Lung microvascular endothelial cell (primary cell): ENCODE data around the gene PLCG1. TPM values are rescaled to one million over a fixed set of nuclear protein-coding genes. Genes with fewer than 3 reads are reported as not detected.
A peak's percentile ranks its signal among the peaks of the same experiment; 100 is the strongest.
"Not testable (repeated sequence)": the region's sequence is repeated elsewhere in the genome, so short reads cannot be mapped to it uniquely, and the experiment has no call there.

Experiments
- DNase-seq, 2 donors: peaks; one replicate each; pipeline versions ENCODE4 v3.0.0 to v3.0.0-alpha.2; 2010; ENCODE audit warnings: low read depth in 2 of 2
- total RNA-seq: library from RNA; depleted of rRNA; stranded (reverse); fragments of >200 nt; gene quantifications from 2 replicates; pipeline ENCODE4 v1.2.1, GENCODE V29; 2014

PLCG1 gene
- 135 and 160 TPM in 2 replicates for total RNA-seq

- peak; percentile 87 to 93 for DNase-seq
Observed at GRCh38 chr20:41136680-41137613, at the start of gene PLCG1. Gene PLCG1, plus strand, starts transcription at chr20:41137543. Its CDS starts 99 bp downstream, at chr20:41137642.

- no peak for DNase-seq
Observed at GRCh38 chr20:41087777-41088176, 49.6 kb upstream of the PLCG1 start.

GRCh38 chr20:41089555-41089954 is 47.8 kb upstream of the PLCG1 start:
- no peak for DNase-seq

DNA sequence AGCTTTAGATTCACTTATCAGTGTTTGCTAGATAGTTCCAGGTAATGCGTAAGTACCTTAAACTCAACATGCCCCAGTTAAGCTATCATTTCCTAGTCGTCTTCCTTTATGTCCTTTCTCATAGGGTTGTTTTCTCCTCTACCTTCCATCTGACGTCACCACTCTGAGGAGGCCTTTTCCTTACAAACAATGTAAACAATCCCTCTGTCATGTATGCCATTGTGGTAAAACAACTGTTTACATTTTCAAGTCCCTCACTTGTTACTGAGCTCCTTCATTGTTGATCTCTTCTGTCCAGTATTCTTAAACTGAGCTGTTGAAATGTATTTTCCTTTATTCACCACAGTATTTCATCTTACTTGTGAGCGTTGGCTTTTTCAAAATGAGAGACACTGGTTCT is 45.4 kb upstream of the PLCG1 start:
- no peak for DNase-seq

- peak in 1 of 2 donors; percentile 43 for DNase-seq
Observed at GRCh38 chr20:41094353-41095055, 42.8 kb upstream of the PLCG1 start.

DNA sequence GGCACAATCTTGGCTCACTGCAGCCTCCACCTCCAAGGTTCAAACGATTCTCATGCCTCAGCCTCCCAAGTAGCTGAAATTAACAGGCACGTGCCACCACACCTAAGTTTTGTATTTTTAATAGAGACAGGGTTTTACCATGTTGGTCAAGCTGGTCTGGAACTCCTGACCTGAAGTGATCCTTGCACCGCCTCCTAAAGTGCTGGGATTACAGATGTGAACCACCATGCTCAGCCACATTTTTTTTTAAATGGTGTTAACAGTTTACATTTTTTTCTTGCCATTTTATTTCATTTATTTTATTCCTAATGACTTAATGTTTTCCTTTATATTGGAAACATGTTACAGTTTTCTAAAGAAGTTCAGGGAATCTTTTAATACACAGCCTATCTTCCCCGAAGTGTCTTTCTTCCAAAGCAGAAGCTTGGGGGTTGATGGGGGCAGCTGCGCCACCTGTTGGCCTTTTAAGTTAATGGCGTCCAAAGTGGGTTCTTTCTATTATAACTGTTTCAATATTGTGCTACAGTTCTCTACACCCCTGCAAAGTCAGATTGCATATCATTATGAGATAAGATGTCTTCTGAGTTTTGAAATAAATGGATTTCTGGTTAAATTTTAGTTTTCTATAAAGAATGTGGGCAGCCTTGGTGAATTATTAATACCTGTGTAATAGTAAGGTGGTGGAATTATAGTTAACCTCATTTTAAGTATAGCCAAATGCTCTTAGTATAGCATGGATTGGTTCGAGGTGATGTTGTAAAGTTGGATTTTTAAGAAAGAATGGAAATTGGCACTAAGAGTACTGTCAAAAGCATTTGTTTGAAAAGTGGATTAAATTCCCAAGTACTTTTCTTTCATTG is 42.0 kb upstream of the PLCG1 start:
- DNase-seq: peak; percentile 71 to 73

- no peak for DNase-seq
Observed at GRCh38 chr20:41098703-41099250, 38.6 kb upstream of the PLCG1 start.

DNA sequence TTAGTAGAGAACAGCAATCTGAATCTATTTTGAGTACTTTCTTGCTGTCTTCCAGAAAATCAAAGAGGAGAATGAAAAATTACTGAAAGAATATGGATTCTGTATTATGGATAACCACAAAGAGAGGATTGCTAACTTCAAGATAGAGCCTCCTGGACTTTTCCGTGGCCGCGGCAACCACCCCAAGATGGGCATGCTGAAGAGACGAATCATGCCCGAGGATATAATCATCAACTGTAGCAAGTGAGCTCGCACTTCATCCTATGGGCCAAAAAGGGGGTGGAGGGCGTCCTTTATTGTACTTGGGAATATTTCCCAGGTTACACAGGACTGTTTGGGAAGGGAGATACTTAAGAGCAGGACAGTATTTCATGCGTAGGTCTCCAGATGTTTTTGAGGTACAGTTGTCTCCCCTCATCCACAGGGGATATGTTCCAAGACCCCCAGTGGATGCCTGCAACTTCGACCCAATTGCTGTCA is 37.3 kb upstream of the PLCG1 start:
- no peak for DNase-seq

- DNase-seq: no peak
Observed at GRCh38 chr20:41101660-41102059, 35.7 kb upstream of the PLCG1 start.

DNA sequence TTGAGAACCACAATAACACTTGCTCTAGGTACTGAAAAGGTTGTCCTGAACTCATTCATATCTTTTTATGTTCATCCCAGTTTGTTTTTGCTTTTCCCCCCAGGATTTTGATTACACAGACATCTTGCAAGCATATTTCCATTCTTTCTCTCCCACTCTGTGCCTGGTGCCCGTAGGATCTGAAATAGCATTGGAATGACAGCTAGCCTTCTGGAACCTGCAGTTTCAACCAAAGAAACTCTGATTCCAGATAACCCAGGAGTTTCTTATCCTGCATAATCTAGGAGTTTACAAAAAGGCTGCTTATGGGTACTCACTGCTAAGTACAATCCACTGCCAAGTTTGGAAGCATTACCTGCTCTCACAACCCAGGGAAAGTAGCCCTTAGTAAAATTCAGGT is 28.8 kb upstream of the PLCG1 start:
- DNase-seq: no peak

DNA sequence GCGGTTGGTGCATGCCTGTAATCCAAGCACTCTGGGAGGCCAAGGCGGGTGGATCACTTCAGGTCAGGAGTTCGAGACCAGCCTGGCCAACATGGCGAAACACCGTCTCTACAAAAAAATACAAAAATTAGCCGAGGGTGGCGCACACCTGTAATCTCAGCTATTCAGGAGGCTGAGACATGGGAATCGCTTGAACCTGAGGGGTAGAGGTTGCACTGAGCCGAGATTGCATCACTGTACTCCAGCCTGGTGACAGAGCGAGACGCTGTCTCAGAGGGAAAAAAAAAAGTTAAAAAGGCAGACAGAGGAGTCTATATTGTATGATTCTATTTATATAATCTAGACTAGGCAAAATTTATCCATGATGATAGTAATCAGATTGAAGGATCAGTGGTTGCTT is 27.3 kb upstream of the PLCG1 start:
- DNase-seq: no peak

GRCh38 chr20:41110930-41111577 is 26.3 kb upstream of the PLCG1 start:
- no peak for DNase-seq

GRCh38 chr20:41111578-41111951 is 25.8 kb upstream of the PLCG1 start:
- DNase-seq: no peak

DNA sequence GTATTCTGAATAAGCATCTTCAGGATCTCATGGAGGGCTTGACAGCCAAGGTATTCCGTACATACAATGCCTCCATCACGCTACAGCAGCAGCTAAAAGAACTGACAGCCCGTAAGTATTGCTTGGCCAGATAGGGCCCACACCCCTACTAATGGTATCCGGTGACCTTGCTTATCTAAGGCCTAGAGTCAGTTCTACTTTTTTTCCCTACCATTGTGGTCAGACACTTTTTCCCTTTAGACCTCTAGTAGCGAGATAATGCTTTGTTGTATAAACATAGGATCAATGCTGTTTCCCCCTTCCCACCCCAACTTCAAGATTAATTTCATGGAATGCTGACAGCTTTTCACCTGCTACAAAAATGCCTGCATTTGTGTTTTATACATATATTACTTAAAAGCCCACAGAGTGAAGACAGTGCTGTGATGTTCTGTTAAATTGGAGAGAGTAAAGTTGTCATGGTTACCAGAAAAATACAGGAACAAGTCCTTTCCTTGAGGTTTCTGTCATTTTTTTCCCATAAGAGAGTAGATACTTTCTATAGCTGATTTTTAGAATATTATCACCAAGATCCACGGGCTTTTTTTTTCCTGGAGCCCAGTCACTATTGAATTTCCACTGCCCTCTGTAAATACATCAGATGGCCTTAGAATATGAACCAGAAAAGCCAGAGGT is 20.9 kb upstream of the PLCG1 start:
- no peak for DNase-seq

DNA sequence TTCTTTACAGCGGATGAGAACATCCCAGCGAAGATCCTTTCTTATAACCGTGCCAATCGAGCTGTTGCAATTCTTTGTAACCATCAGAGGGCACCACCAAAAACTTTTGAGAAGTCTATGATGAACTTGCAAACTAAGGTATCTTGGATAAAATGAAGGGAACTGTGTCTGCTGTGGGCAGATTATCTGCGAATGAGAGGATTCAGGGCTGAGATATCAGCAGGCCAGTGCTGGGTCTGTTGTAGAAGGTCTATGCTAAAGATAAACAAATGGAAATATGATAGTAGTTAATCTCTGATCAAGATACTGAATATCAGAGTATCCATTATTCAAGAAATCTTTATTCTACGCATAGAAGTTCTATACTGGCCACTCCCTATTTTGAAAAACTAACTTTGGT is 19.2 kb upstream of the PLCG1 start:
- not testable (repeated sequence) for DNase-seq

DNA sequence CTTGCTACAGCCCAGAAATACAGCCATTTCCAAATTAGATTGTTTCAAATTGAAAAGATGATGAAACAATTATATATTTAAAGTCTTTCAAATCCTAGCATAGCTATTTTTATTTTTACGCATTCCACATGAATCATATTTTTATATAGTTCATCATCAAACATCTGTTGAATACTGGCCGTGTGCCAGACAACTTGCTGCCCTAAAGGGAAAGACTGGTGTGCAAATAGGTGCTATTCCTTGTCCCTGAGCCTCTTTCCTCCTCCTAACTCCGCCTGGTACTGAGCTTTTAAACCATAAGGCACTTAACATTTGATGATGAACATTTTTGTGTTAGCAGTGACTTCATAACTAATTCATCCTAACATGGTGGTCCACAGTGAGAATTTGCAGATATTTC is 18.7 kb upstream of the PLCG1 start:
- DNase-seq: peak; percentile 40 to 69

DNA sequence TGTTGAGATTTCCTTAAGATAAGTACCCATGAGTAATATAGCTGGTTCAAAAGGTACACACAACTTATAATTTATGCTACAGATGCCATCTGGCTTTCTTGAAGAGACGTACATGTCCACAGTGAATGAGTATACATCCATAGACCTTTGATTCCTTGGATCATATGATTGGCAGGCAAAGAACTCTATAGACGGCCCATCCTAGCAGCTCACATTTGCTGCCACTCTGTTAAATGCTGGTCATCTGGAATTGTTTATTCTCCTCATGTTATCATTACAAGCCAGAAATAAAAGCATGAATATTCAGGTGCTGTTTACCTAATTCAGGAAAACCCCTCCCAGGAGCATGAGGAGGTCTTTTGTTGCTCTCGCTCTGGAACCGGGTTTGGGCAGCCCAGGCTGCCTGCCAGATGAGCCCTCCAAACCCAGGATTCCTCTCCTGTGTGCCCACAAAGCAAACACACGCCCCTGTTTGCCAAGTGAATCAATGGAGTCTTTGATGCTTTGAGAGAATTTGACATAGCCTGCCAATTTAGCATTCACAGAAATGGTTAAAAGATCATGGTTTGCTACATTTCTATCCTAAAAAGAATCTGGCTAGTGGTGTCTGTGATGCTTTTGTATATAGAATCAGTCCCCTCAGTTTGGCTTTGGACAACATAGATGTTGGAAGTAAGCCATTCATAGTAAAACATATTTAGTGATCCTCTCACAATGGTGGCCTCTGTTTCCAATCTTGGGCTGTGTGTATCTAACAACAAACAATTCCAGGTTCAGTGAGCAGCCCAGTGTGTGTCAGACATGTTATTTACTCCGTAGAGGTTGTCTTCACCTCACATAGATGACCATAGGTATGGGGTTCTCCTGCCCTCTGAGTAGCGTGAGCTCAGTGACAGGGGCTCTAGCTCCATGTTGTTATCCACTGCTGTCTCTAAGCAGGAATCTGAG is 17.5 kb upstream of the PLCG1 start:
- DNase-seq: no peak

DNA sequence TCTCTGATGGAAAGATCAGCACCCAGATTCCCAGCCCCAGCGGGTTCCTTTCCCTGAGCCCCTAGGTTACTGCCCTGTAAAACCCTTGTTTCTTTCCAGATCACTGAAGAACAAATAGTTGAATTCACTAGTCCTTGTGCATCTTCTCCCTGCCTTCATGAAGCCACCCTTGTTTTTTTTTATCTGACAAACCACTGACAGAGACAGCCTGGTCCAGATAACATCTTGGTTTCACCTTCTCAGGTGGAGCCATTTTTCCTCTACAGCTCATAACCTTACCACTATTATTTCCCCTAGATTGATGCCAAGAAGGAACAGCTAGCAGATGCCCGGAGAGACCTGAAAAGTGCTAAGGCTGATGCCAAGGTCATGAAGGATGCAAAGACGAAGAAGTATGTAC is 15.9 kb upstream of the PLCG1 start:
- DNase-seq: no peak

DNA sequence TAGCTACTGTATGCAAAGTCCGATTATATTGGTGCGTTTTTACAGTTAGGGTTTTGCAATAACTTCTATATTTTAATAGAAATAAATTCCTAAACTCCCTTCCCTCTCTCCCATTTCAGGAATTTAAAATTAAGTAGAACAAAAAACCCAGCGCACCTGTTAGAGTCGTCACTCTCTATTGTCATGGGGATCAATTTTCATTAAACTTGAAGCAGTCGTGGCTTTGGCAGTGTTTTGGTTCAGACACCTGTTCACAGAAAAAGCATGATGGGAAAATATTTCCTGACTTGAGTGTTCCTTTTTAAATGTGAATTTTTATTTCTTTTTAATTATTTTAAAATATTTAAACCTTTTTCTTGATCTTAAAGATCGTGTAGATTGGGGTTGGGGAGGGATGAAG is 13.7 kb upstream of the PLCG1 start:
- no peak for DNase-seq
